DND-41 (cell line): ENCODE data around the gene RIOX2.

Experiments
- ATAC-seq: fragments of 200-7000 bp; cut with Tn5 transposase; 3 replicates; pipeline ENCODE4 v1.9.1; 2021; ENCODE audit warnings: low read depth; ENCODE audit not compliant: insufficient read depth
- DNase-seq: peaks from one replicate; pipeline ENCODE4 v3.0.0-alpha.2; 2020
- H2AFZ ChIP-seq: 2 replicates; pipeline ENCODE4 v1.6.0; 2012; ENCODE audit warnings: low read depth, low read length
- H3K27ac ChIP-seq: 2 replicates; pipeline ENCODE4 v1.5.1; 2012; ENCODE audit warnings: low read length, inconsistent platforms
- H3K27me3 ChIP-seq: fragments of 200-600 bp; sonication (generic); 2 replicates; pipeline ENCODE4 v1.6.0; 2012; ENCODE audit warnings: low read length, mild to moderate bottlenecking, inconsistent platforms; ENCODE audit not compliant: insufficient read depth, poor library complexity
- H3K36me3 ChIP-seq: 2 replicates; pipeline ENCODE4 v1.5.1; 2012; ENCODE audit warnings: low read length, inconsistent platforms; ENCODE audit not compliant: insufficient read depth
- H3K4me1 ChIP-seq: 2 replicates; pipeline ENCODE4 v1.5.1; 2012; ENCODE audit warnings: mild to moderate bottlenecking, low read length; ENCODE audit not compliant: insufficient read depth
- H3K4me2 ChIP-seq: 2 replicates; pipeline ENCODE4 v1.6.0; 2012; ENCODE audit warnings: mild to moderate bottlenecking, moderate library complexity, low read length, inconsistent platforms; ENCODE audit not compliant: insufficient read depth
- H3K4me3 ChIP-seq, 2 experiments: fragments of 200-600 bp in 1 of 2; shearing (Covaris generic) in 1 of 2; 2 replicates each; pipeline ENCODE4 v1.5.1; 2012 to 2016; ENCODE audit warnings: inconsistent platforms in 2 of 2, low read length in 2 of 2, mild to moderate bottlenecking in 2 of 2, low read depth in 1 of 2, moderate library complexity in 1 of 2
- H3K79me2 ChIP-seq: 2 replicates; pipeline ENCODE4 v1.6.0; 2012; ENCODE audit warnings: low read length, inconsistent platforms; ENCODE audit not compliant: insufficient read depth
- H3K9ac ChIP-seq: 2 replicates; pipeline ENCODE4 v1.6.0; 2012; ENCODE audit warnings: low read depth, mild to moderate bottlenecking, inconsistent platforms, low read length, moderate library complexity
- H3K9me3 ChIP-seq: 2 replicates; pipeline ENCODE4 v1.5.1; 2012; ENCODE audit warnings: low read length, moderate library complexity, mild to moderate bottlenecking, inconsistent platforms; ENCODE audit not compliant: insufficient read depth, severe bottlenecking
- H4K20me1 ChIP-seq: 2 replicates; pipeline ENCODE4 v1.6.0; 2012; ENCODE audit warnings: low read length; ENCODE audit not compliant: insufficient read depth
- EZH2 ChIP-seq: IDR thresholded peaks from 3 replicates; pipeline ENCODE4 v1.6.1; 2012; ENCODE audit warnings: borderline replicate concordance, low read depth, mild to moderate bottlenecking, moderate library complexity, low read length, inconsistent platforms; ENCODE audit not compliant: severe bottlenecking
- TF ChIP-seq, protein P1 (sequence below): IDR thresholded peaks from 2 replicates; pipeline ENCODE4 v1.5.1; 2012; ENCODE audit warnings: borderline replicate concordance, low read length, moderate library complexity, mild to moderate bottlenecking; ENCODE audit not compliant: poor library complexity, severe bottlenecking; ENCODE audit errors: extremely low read depth

Gene RIOX2

DNA sequence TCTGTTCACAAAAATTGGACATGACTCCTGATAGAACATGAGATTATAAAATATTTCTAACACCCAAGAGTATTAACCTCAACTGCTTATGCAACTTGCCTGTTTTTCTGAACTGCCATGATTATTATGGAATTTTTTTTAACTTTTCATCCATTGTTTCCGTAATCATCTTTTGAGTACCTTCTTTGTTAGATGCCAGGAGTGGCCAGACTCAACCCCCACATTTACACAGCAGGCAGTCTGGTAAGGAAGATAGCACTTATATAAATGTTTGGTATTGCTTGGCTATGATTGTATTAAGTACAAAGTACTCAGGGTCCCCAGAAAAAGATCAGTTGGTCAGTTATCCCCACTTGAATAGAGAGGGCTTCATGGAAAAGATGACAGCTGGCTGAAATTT lies 76.1 kb downstream of the RIOX2 start:
- DNase-seq (no peak), ATAC-seq (no peak)
- Histone ChIP-seq H3K9me3 (no peaks in the 10 kb centered on the region), H3K4me2 (no peak overlapping the region), H3K4me3 (no peak overlapping the region), H3K79me2 (no peaks in the 10 kb centered on the region), H3K27ac (no peak overlapping the region), H3K4me1 (no peaks in the 10 kb centered on the region), H3K27me3 (no peaks in the 10 kb centered on the region), H2AFZ (no peak overlapping the region), H3K9ac (no peak overlapping the region), H3K36me3 (no peaks in the 10 kb centered on the region; the same call in 1 of the 2 replicates), H4K20me1 (no peaks in the 10 kb centered on the region)
- TF ChIP-seq, protein P1, sequence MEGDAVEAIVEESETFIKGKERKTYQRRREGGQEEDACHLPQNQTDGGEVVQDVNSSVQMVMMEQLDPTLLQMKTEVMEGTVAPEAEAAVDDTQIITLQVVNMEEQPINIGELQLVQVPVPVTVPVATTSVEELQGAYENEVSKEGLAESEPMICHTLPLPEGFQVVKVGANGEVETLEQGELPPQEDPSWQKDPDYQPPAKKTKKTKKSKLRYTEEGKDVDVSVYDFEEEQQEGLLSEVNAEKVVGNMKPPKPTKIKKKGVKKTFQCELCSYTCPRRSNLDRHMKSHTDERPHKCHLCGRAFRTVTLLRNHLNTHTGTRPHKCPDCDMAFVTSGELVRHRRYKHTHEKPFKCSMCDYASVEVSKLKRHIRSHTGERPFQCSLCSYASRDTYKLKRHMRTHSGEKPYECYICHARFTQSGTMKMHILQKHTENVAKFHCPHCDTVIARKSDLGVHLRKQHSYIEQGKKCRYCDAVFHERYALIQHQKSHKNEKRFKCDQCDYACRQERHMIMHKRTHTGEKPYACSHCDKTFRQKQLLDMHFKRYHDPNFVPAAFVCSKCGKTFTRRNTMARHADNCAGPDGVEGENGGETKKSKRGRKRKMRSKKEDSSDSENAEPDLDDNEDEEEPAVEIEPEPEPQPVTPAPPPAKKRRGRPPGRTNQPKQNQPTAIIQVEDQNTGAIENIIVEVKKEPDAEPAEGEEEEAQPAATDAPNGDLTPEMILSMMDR = no peak
- no peak for TF ChIP-seq EZH2

DNA sequence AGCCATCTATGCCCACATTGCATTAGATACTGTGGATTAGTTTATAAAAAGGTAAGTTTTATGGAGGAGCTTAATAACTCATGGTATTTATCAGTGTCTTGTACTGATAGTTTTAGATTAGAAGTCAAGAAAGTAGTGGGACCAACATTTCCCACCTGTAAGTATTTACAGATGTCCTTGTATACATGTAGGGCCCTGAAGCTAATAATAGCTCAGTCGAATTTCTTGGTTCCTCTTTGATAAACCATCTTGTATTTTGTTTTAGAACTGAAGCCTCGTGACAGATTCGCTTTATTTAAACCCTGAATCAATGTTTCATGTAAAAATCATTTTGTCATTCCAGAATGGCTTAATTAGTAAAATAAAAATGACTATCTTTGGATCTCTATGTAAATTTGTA lies 77.0 kb downstream of the RIOX2 start:
- Histone ChIP-seq H2AFZ (no peak overlapping the region), H3K79me2 (no peaks in the 10 kb centered on the region), H3K9me3 (no peaks in the 10 kb centered on the region), H3K27ac (no peak overlapping the region), H3K9ac (no peak overlapping the region), H3K36me3 (no peaks in the 10 kb centered on the region), H3K27me3 (no peaks in the 10 kb centered on the region), H3K4me1 (no peaks in the 10 kb centered on the region), H3K4me2 (no peak overlapping the region), H4K20me1 (no peaks in the 10 kb centered on the region), H3K4me3 (no peak overlapping the region)
- DNase-seq = no peak
- ATAC-seq = no peak
- TF ChIP-seq, protein P1 = no peak
- no peak for TF ChIP-seq EZH2

GRCh38 chr3:97892852-97893251 lies 79.4 kb downstream of the RIOX2 start:
- Histone ChIP-seq H3K27me3 (no peaks in the 10 kb centered on the region), H3K79me2 (no peaks in the 10 kb centered on the region), H3K9ac (no peak overlapping the region), H3K27ac (no peak overlapping the region), H3K4me2 (no peak overlapping the region), H3K36me3 (peaks cover 10% of the 10 kb centered on the region; the same call in 1 of the 2 replicates), H3K4me1 (no peaks in the 10 kb centered on the region), H3K4me3 (no peak overlapping the region), H4K20me1 (no peaks in the 10 kb centered on the region), H3K9me3 (no peaks in the 10 kb centered on the region), H2AFZ (no peak overlapping the region)
- DNase-seq (no peak), ATAC-seq (no peak)
- TF ChIP-seq, protein P1 = no peak
- no peak for TF ChIP-seq EZH2
